Activated CD8-positive, alpha-beta memory T cell treated with anti-CD3 and anti-CD28 coated beads, Interleukin-2, amount 10 ng/mL, durations not matched to agents 7 days and 5 days (primary cell): ENCODE data around the gene IFRD2. TPM values are rescaled to one million over a fixed set of nuclear protein-coding genes. Genes with fewer than 3 reads are reported as not detected.
"Not testable (repeated sequence)": the region's sequence is repeated elsewhere in the genome, so short reads cannot be mapped to it uniquely, and the experiment has no call there.

Experiments used
- ATAC-seq: fragments of 150-1000 bp; cut with Tn5 transposase; one replicate; pipeline ENCODE4 v1.10.0; 2021; ENCODE audit warnings: moderate library complexity
- CTCF ChIA-PET: fragments of 350-600 bp; sonication (Branson Sonifier 250); formaldehyde crosslinking; loops from one replicate; lab custom pipeline; 2021; ENCODE audit warnings: antibody characterized with exemption; lab: Charles Lee
- DNase-seq: peaks from one replicate; pipeline ENCODE4 v3.0.0-alpha.2; 2020
- H3K27ac Mint-ChIP-seq: one replicate; pipeline ENCODE4 v1.8.0; 2021; ENCODE audit warnings: mild to moderate bottlenecking, mixed read lengths
- H3K27me3 Mint-ChIP-seq: one replicate; pipeline ENCODE4 v1.8.0; 2021; ENCODE audit warnings: mixed read lengths
- H3K36me3 Mint-ChIP-seq: one replicate; pipeline ENCODE4 v1.8.0; 2021; ENCODE audit warnings: mild to moderate bottlenecking, mixed read lengths
- H3K4me1 Mint-ChIP-seq: one replicate; pipeline ENCODE4 v1.8.0; 2021; ENCODE audit warnings: mixed read lengths
- H3K4me3 Mint-ChIP-seq: one replicate; pipeline ENCODE4 v1.8.0; 2021; ENCODE audit warnings: mild to moderate bottlenecking, moderate library complexity, mixed read lengths
- H3K9me3 Mint-ChIP-seq: one replicate; pipeline ENCODE4 v1.8.0; 2022; ENCODE audit warnings: low read depth, mixed read lengths
- total RNA-seq, 2 experiments: library from RNA; stranded (reverse); gene quantifications; one replicate each; pipeline ENCODE4 v1.2.3, GENCODE V29; 2021

IFRD2 gene
- total RNA-seq, 2 experiments from 2014 or later, result 74.8 to 103 TPM

- Mint-ChIP-seq H3K36me3 (peaks cover 5% of the 10 kb centered on the region), H3K27ac (no peak overlapping the region), H3K4me3 (no peak overlapping the region), H3K4me1 (peaks cover 32% of the 10 kb centered on the region), H3K27me3 (no peaks in the 10 kb centered on the region), H3K9me3 (no peaks in the 10 kb centered on the region)
- ATAC-seq (no peak), DNase-seq (no peak)
- CTCF ChIA-PET, result interaction anchor here (0.9 to 17.4 kb wide), 4 partner anchors 26 to 69 kb away, joined by 3 to 266 read pairs (median 4); partner anchors contain the start of genes HYAL2 and TUSC2
These were observed 3.6 kb upstream of the IFRD2 start for GRCh38 chr3:50295553-50296431.

GRCh38 chr3:50294492-50295403 lies 2.5 kb upstream of the IFRD2 start:
- peaks cover 7% of the 10 kb centered on the region for H3K36me3 Mint-ChIP-seq
- no peak for ATAC-seq
- no peaks in the 10 kb centered on the region for H3K27me3 Mint-ChIP-seq
- no peak overlapping the region for H3K4me3 Mint-ChIP-seq
- no peak overlapping the region for H3K27ac Mint-ChIP-seq
- CTCF ChIA-PET, result interaction anchor here (0.9 to 17.4 kb wide), 5 partner anchors 27 to 68 kb away, joined by 3 to 266 read pairs (median 3); partner anchors contain the start of genes HYAL2 and TUSC2
- H3K9me3 Mint-ChIP-seq, result no peaks in the 10 kb centered on the region
- peak; percentile 39 for DNase-seq
- H3K4me1 Mint-ChIP-seq, result peaks cover 30% of the 10 kb centered on the region

- H3K4me3 Mint-ChIP-seq, result no peak overlapping the region
- peaks cover 7% of the 10 kb centered on the region for H3K36me3 Mint-ChIP-seq
- no peaks in the 10 kb centered on the region for H3K9me3 Mint-ChIP-seq
- H3K27ac Mint-ChIP-seq, result no peak overlapping the region
- ATAC-seq, result no peak
- no peak for DNase-seq
- CTCF ChIA-PET, result interaction anchor here (1.6 to 17.4 kb wide), 2 partner anchors 27 to 55 kb away, joined by 3 to 266 read pairs; partner anchors contain the start of genes HYAL2 and TUSC2
- H3K27me3 Mint-ChIP-seq, result no peaks in the 10 kb centered on the region
- peaks cover 29% of the 10 kb centered on the region for H3K4me1 Mint-ChIP-seq
These were observed 1.9 kb upstream of the IFRD2 start for GRCh38 chr3:50294089-50294488.

- DNase-seq, result peak; percentile 41
- peak overlapping the region; percentile 79 for H3K4me3 Mint-ChIP-seq
- H3K9me3 Mint-ChIP-seq, result no peaks in the 10 kb centered on the region
- ATAC-seq, result no peak
- H3K27ac Mint-ChIP-seq, result peak overlapping the region; percentile 97
- H3K4me1 Mint-ChIP-seq, result peaks cover 29% of the 10 kb centered on the region
- CTCF ChIA-PET, result interaction anchor here (1.0 to 17.4 kb wide), 7 partner anchors 16 to 99 kb away, joined by 3 to 266 read pairs (median 7); partner anchors contain the start of genes GNAI2, HYAL2 and TUSC2
- peaks cover 9% of the 10 kb centered on the region for H3K36me3 Mint-ChIP-seq
- H3K27me3 Mint-ChIP-seq, result no peaks in the 10 kb centered on the region
These were observed 1.0 kb upstream of the IFRD2 start for GRCh38 chr3:50293079-50293801.

GRCh38 chr3:50290161-50290641 lies 2.0 kb downstream of the IFRD2 start:
- Mint-ChIP-seq H3K27ac (no peak overlapping the region), H3K4me1 (peaks cover 19% of the 10 kb centered on the region), H3K36me3 (peaks cover 6% of the 10 kb centered on the region), H3K27me3 (no peaks in the 10 kb centered on the region), H3K4me3 (peak overlapping the region; percentile 24), H3K9me3 (no peaks in the 10 kb centered on the region)
- DNase-seq (no peak), ATAC-seq (no peak)
- CTCF ChIA-PET, result interaction anchor here (1.0 to 4.0 kb wide), 3 partner anchors 12 to 44 kb away, joined by 3 to 18 read pairs (median 4); no protein-coding TSS in a partner anchor

GRCh38 chr3:50289130-50289529 lies 3.1 kb downstream of the IFRD2 start:
- Mint-ChIP-seq H3K27ac (no peak overlapping the region), H3K36me3 (peaks cover 6% of the 10 kb centered on the region), H3K4me3 (no peak overlapping the region), H3K9me3 (no peaks in the 10 kb centered on the region), H3K4me1 (peaks cover 19% of the 10 kb centered on the region), H3K27me3 (no peaks in the 10 kb centered on the region)
- ATAC-seq, result no peak
- no peak for DNase-seq
- CTCF ChIA-PET, result interaction anchor here (1.1 to 4.0 kb wide), 4 partner anchors 9 to 34 kb away, joined by 3 to 18 read pairs (median 5); partner anchors contain the start of gene HYAL2

GRCh38 chr3:50288387-50289007 lies 3.7 kb downstream of the IFRD2 start:
- no peaks in the 10 kb centered on the region for H3K9me3 Mint-ChIP-seq
- DNase-seq (no peak), ATAC-seq (no peak)
- peaks cover 6% of the 10 kb centered on the region for H3K36me3 Mint-ChIP-seq
- H3K4me1 Mint-ChIP-seq, result peaks cover 19% of the 10 kb centered on the region
- H3K27ac Mint-ChIP-seq, result no peak overlapping the region
- CTCF ChIA-PET, result interaction anchor here (0.6 to 1.3 kb wide), 4 partner anchors 14 to 100 kb away, joined by 3 to 6 read pairs (median 4); partner anchors contain the start of gene HYAL2
- H3K4me3 Mint-ChIP-seq, result no peak overlapping the region
- H3K27me3 Mint-ChIP-seq, result no peaks in the 10 kb centered on the region

GRCh38 chr3:50287262-50287661 lies 5.0 kb downstream of the IFRD2 start:
- peaks cover 12% of the 10 kb centered on the region for H3K4me1 Mint-ChIP-seq
- ATAC-seq (no peak), DNase-seq (no peak)
- no peak overlapping the region for H3K27ac Mint-ChIP-seq
- H3K27me3 Mint-ChIP-seq, result no peaks in the 10 kb centered on the region
- CTCF ChIA-PET, result interaction anchor here (0.9 to 1.2 kb wide), 4 partner anchors 14 to 93 kb away, joined by 3 to 4 read pairs (median 3); no protein-coding TSS in a partner anchor
- no peaks in the 10 kb centered on the region for H3K9me3 Mint-ChIP-seq
- H3K36me3 Mint-ChIP-seq, result peaks cover 6% of the 10 kb centered on the region
- H3K4me3 Mint-ChIP-seq, result no peak overlapping the region

- Mint-ChIP-seq H3K9me3 (no peaks in the 10 kb centered on the region), H3K36me3 (peaks cover 6% of the 10 kb centered on the region), H3K27me3 (no peaks in the 10 kb centered on the region), H3K4me1 (peaks cover 12% of the 10 kb centered on the region), H3K27ac (peak overlapping the region; percentile 32), H3K4me3 (no peak overlapping the region)
- DNase-seq (no peak), ATAC-seq (no peak)
- CTCF ChIA-PET, result interaction anchor here (0.9 to 1.1 kb wide), 3 partner anchors 13 to 37 kb away, joined by 3 read pairs; no protein-coding TSS in a partner anchor
These were observed 5.7 kb downstream of the IFRD2 start for GRCh38 chr3:50286322-50287227.

- H3K27ac Mint-ChIP-seq, H3K4me1 Mint-ChIP-seq, H3K4me3 Mint-ChIP-seq, H3K9me3 Mint-ChIP-seq, DNase-seq, ATAC-seq, H3K36me3 Mint-ChIP-seq, H3K27me3 Mint-ChIP-seq: not testable (repeated sequence)
- CTCF ChIA-PET, result interaction anchor here (1.0 to 2.7 kb wide), 5 partner anchors 12 to 90 kb away, joined by 3 to 9 read pairs (median 8); partner anchors contain the start of gene GNAI2
These were observed 8.1 kb downstream of the IFRD2 start for GRCh38 chr3:50284121-50284520.
